H7 (cell line): ENCODE measurements around the gene ZCCHC14. TPM values are rescaled to one million over a fixed set of nuclear protein-coding genes. Genes with fewer than 3 reads are reported as not detected.
"Not testable (repeated sequence)": the region's sequence is repeated elsewhere in the genome, so short reads cannot be mapped to it uniquely, and the experiment has no call there.

Experiments
- DNase-seq: peaks from one replicate; pipeline ENCODE4 v3.0.0; 2012
- H3K27me3 ChIP-seq: 2 replicates; pipeline ENCODE4 v1.6.0; 2011; ENCODE audit warnings: mild to moderate bottlenecking, low read length; ENCODE audit not compliant: control insufficient read depth, insufficient read depth
- H3K36me3 ChIP-seq: replicated peaks from 2 replicates; pipeline ENCODE4 v1.5.1; 2011; ENCODE audit warnings: low read length; ENCODE audit not compliant: control insufficient read depth, insufficient read depth
- H3K4me3 ChIP-seq: 2 replicates; pipeline ENCODE4 v1.5.1; 2011; ENCODE audit warnings: low read depth, mild to moderate bottlenecking, control low read depth, low read length, moderate library complexity; ENCODE audit not compliant: insufficient read depth
- total RNA-seq: library from RNA; depleted of rRNA; stranded (reverse); fragments of >200 nt; shearing (Covaris generic); gene quantifications from 2 replicates; pipeline ENCODE4 v1.2.3, GENCODE V29; 2014

ZCCHC14 gene
- total RNA-seq, 1 experiment from 2014 or later = 13.3 TPM

GRCh38 chr16:87368029-87368770 is 124.6 kb downstream of the ZCCHC14 start:
- H3K36me3 ChIP-seq = no peaks in the 10 kb centered on the region
- no peaks in the 10 kb centered on the region for H3K27me3 ChIP-seq
- no peak for DNase-seq

GRCh38 chr16:87367529-87367928 is 125.3 kb downstream of the ZCCHC14 start:
- no peak overlapping the region for H3K4me3 ChIP-seq
- no peaks in the 10 kb centered on the region for H3K36me3 ChIP-seq
- no peak for DNase-seq
- no peaks in the 10 kb centered on the region for H3K27me3 ChIP-seq

More at GRCh38 chr16:87368029-87368770, 124.6 kb downstream of the ZCCHC14 start:
- H3K4me3 ChIP-seq = no peak overlapping the region

- no peak for DNase-seq
- no peak overlapping the region for H3K4me3 ChIP-seq
- H3K36me3 ChIP-seq = no peaks in the 10 kb centered on the region
- no peaks in the 10 kb centered on the region for H3K27me3 ChIP-seq
These were observed 125.9 kb downstream of the ZCCHC14 start for GRCh38 chr16:87366930-87367329.

- Histone ChIP-seq H3K4me3 (no peak overlapping the region), H3K27me3 (no peaks in the 10 kb centered on the region), H3K36me3 (peaks cover 1% of the 10 kb centered on the region; the same call in 1 of the 2 replicates)
- DNase-seq = no peak
These were observed 126.5 kb downstream of the ZCCHC14 start for GRCh38 chr16:87366288-87366687.

GRCh38 chr16:87365021-87365713 is 127.7 kb downstream of the ZCCHC14 start:
- no peak for DNase-seq
- H3K36me3 ChIP-seq = peaks cover 2% of the 10 kb centered on the region
- H3K4me3 ChIP-seq = no peak overlapping the region
- no peaks in the 10 kb centered on the region for H3K27me3 ChIP-seq

- Histone ChIP-seq H3K4me3 (no peak overlapping the region), H3K27me3 (no peaks in the 10 kb centered on the region), H3K36me3 (peaks cover 3% of the 10 kb centered on the region)
- peak; percentile 60 for DNase-seq
These were observed 128.9 kb downstream of the ZCCHC14 start for GRCh38 chr16:87363771-87364455.

- H3K4me3 ChIP-seq, H3K27me3 ChIP-seq, DNase-seq, H3K36me3 ChIP-seq: not testable (repeated sequence)
These were observed 129.8 kb downstream of the ZCCHC14 start for GRCh38 chr16:87362828-87363559.

GRCh38 chr16:87361916-87362619 is 130.8 kb downstream of the ZCCHC14 start:
- H3K27me3 ChIP-seq = no peaks in the 10 kb centered on the region
- peaks cover 3% of the 10 kb centered on the region for H3K36me3 ChIP-seq
- DNase-seq = no peak
- no peak overlapping the region for H3K4me3 ChIP-seq

GRCh38 chr16:87360862-87361610 is 131.8 kb downstream of the ZCCHC14 start:
- Histone ChIP-seq H3K36me3 (peaks cover 6% of the 10 kb centered on the region), H3K4me3 (no peak overlapping the region), H3K27me3 (no peaks in the 10 kb centered on the region)
- DNase-seq = no peak

- no peak overlapping the region for H3K4me3 ChIP-seq
- DNase-seq = no peak
- no peaks in the 10 kb centered on the region for H3K27me3 ChIP-seq
- H3K36me3 ChIP-seq = peaks cover 6% of the 10 kb centered on the region
These were observed 133.7 kb downstream of the ZCCHC14 start for GRCh38 chr16:87359121-87359520.

- Histone ChIP-seq H3K27me3 (no peaks in the 10 kb centered on the region), H3K4me3 (no peak overlapping the region), H3K36me3 (peaks cover 6% of the 10 kb centered on the region)
- no peak for DNase-seq
These were observed 134.1 kb downstream of the ZCCHC14 start for GRCh38 chr16:87358696-87359095.

- peaks cover 6% of the 10 kb centered on the region for H3K36me3 ChIP-seq
- no peak for DNase-seq
- no peak overlapping the region for H3K4me3 ChIP-seq
- no peaks in the 10 kb centered on the region for H3K27me3 ChIP-seq
These were observed 134.6 kb downstream of the ZCCHC14 start for GRCh38 chr16:87358250-87358649.

- no peak for DNase-seq
- H3K36me3 ChIP-seq = peaks cover 6% of the 10 kb centered on the region
- no peak overlapping the region for H3K4me3 ChIP-seq
- no peaks in the 10 kb centered on the region for H3K27me3 ChIP-seq
These were observed 136.4 kb downstream of the ZCCHC14 start for GRCh38 chr16:87356491-87356853.
